DOHH2 (cell line): ENCODE data around the gene CABCOCO1.
"Not testable (repeated sequence)": the region's sequence is repeated elsewhere in the genome, so short reads cannot be mapped to it uniquely, and the experiment has no call there.

Source experiments
- H3F3A ChIP-seq: fragments of 200-600 bp; sonication (generic), shearing (Covaris generic); 2 replicates; pipeline ENCODE4 v1.6.0; 2016; ENCODE audit warnings: antibody characterized with exemption, mild to moderate bottlenecking; ENCODE audit not compliant: control insufficient read depth, insufficient read depth
- H3K27ac ChIP-seq: fragments of 200-600 bp; sonication (generic); 2 replicates; pipeline ENCODE4 v1.5.1; 2014; ENCODE audit warnings: low read depth, mild to moderate bottlenecking, low read length, moderate library complexity
- H3K27me3 ChIP-seq: fragments of 200-600 bp; sonication (generic); 2 replicates; pipeline ENCODE4 v1.6.1; 2014; ENCODE audit warnings: mild to moderate bottlenecking, low read length, mixed read lengths; ENCODE audit not compliant: control insufficient read depth
- H3K36me3 ChIP-seq: fragments of 200-600 bp; sonication (generic); 2 replicates; pipeline ENCODE4 v1.6.1; 2014; ENCODE audit warnings: mild to moderate bottlenecking, low read length, moderate library complexity, mixed read lengths; ENCODE audit not compliant: control insufficient read depth
- H3K4me1 ChIP-seq: fragments of 200-600 bp; sonication (generic); 2 replicates; pipeline ENCODE4 v1.6.1; 2014; ENCODE audit warnings: mild to moderate bottlenecking, low read length, mixed read lengths; ENCODE audit not compliant: control insufficient read depth
- H3K4me2 ChIP-seq: fragments of 200-600 bp; sonication (generic); 2 replicates; pipeline ENCODE4 v1.6.0; 2014; ENCODE audit warnings: mild to moderate bottlenecking, low read length, moderate library complexity
- H3K4me3 ChIP-seq: fragments of 200-600 bp; sonication (generic); 2 replicates; pipeline ENCODE4 v1.5.1; 2014; ENCODE audit warnings: mild to moderate bottlenecking, low read length, mixed read lengths
- H3K79me2 ChIP-seq: fragments of 200-600 bp; sonication (generic); 2 replicates; pipeline ENCODE4 v1.6.1; 2014; ENCODE audit warnings: mild to moderate bottlenecking, low read length, mixed read lengths; ENCODE audit not compliant: control insufficient read depth
- H3K9me2 ChIP-seq: fragments of 200-600 bp; sonication (generic); replicated peaks from 2 replicates; pipeline ENCODE4 v1.6.1; 2014; ENCODE audit warnings: mild to moderate bottlenecking, low read length, mixed read lengths; ENCODE audit not compliant: control insufficient read depth
- H3K9me3 ChIP-seq: fragments of 200-600 bp; sonication (generic); 2 replicates; pipeline ENCODE4 v1.6.1; 2014; ENCODE audit warnings: antibody characterized with exemption, low read length, mixed read lengths; ENCODE audit not compliant: control insufficient read depth, insufficient read depth
- H4K20me1 ChIP-seq: fragments of 200-600 bp; sonication (generic); 2 replicates; pipeline ENCODE4 v1.6.0; 2014; ENCODE audit warnings: low read depth, mild to moderate bottlenecking, antibody characterized with exemption, low read length, moderate library complexity; ENCODE audit not compliant: control insufficient read depth, insufficient read depth
- CTCF ChIP-seq: fragments of 200-600 bp; sonication (generic); IDR thresholded peaks from one replicate; pipeline ENCODE4 v1.5.1; 2014; ENCODE audit warnings: antibody characterized with exemption, mild to moderate bottlenecking, low read depth, low read length; ENCODE audit not compliant: poor library complexity, severe bottlenecking
- EZH2phosphoT487 ChIP-seq: fragments of 200-600 bp; sonication (generic); IDR thresholded peaks from 2 replicates; pipeline ENCODE4 v1.6.1; 2017; ENCODE audit warnings: borderline replicate concordance, mild to moderate bottlenecking, antibody characterized with exemption, low read length, moderate library complexity, mixed read lengths

CABCOCO1 gene

GRCh38 chr10:61708846-61709245 lies 46.1 kb downstream of the CABCOCO1 start:
- no peaks in the 10 kb centered on the region for H3F3A ChIP-seq
- H3K4me1 ChIP-seq, result no peaks in the 10 kb centered on the region
- no peak overlapping the region for H3K27ac ChIP-seq
- H3K27me3 ChIP-seq, result peaks cover 3% of the 10 kb centered on the region; the same call in 1 of the 2 replicates
- no peak for TF ChIP-seq CTCF
- no peak for TF ChIP-seq EZH2phosphoT487
- H3K4me2 ChIP-seq, result no peak overlapping the region
- no peaks in the 10 kb centered on the region for H4K20me1 ChIP-seq
- no peaks in the 10 kb centered on the region for H3K9me3 ChIP-seq
- no peaks in the 10 kb centered on the region for H3K9me2 ChIP-seq
- H3K4me3 ChIP-seq, result no peak overlapping the region
- no peaks in the 10 kb centered on the region for H3K79me2 ChIP-seq
- H3K36me3 ChIP-seq, result no peaks in the 10 kb centered on the region

- H3F3A ChIP-seq, H3K27ac ChIP-seq, H4K20me1 ChIP-seq, H3K4me3 ChIP-seq, H3K9me3 ChIP-seq, H3K79me2 ChIP-seq, H3K27me3 ChIP-seq, H3K4me1 ChIP-seq, H3K9me2 ChIP-seq, H3K4me2 ChIP-seq, H3K36me3 ChIP-seq: not testable (repeated sequence)
Observed at GRCh38 chr10:61712105-61712504, 49.4 kb downstream of the CABCOCO1 start.

- H3K36me3 ChIP-seq, H3K4me1 ChIP-seq, H3K9me2 ChIP-seq, H3K9me3 ChIP-seq, H3K79me2 ChIP-seq, H3K27ac ChIP-seq, H4K20me1 ChIP-seq, H3K4me2 ChIP-seq, H3K4me3 ChIP-seq, H3K27me3 ChIP-seq, H3F3A ChIP-seq: not testable (repeated sequence)
Observed at GRCh38 chr10:61719475-61719874, 56.7 kb downstream of the CABCOCO1 start.

- no peaks in the 10 kb centered on the region for H3K27me3 ChIP-seq
- no peaks in the 10 kb centered on the region for H3K4me1 ChIP-seq
- no peak overlapping the region for H3K4me2 ChIP-seq
- no peak overlapping the region for H3K4me3 ChIP-seq
- no peaks in the 10 kb centered on the region for H3K9me3 ChIP-seq
- H3K36me3 ChIP-seq, result no peaks in the 10 kb centered on the region
- no peaks in the 10 kb centered on the region for H3F3A ChIP-seq
- H3K9me2 ChIP-seq, result no peaks in the 10 kb centered on the region
- no peak for TF ChIP-seq EZH2phosphoT487
- no peak for TF ChIP-seq CTCF
- H3K79me2 ChIP-seq, result no peaks in the 10 kb centered on the region
- no peak overlapping the region for H3K27ac ChIP-seq
- H4K20me1 ChIP-seq, result no peaks in the 10 kb centered on the region
Observed at GRCh38 chr10:61719906-61720305, 57.2 kb downstream of the CABCOCO1 start.
